CMK (cell line): ENCODE data around the gene RNF144B.
"Not testable (repeated sequence)": the region's sequence is repeated elsewhere in the genome, so short reads cannot be mapped to it uniquely, and the experiment has no call there.

ENCODE experiments used
- DNase-seq: peaks from one replicate; pipeline ENCODE4 v3.0.0-alpha.2; 2010; ENCODE audit warnings: low read depth

Gene RNF144B

DNA sequence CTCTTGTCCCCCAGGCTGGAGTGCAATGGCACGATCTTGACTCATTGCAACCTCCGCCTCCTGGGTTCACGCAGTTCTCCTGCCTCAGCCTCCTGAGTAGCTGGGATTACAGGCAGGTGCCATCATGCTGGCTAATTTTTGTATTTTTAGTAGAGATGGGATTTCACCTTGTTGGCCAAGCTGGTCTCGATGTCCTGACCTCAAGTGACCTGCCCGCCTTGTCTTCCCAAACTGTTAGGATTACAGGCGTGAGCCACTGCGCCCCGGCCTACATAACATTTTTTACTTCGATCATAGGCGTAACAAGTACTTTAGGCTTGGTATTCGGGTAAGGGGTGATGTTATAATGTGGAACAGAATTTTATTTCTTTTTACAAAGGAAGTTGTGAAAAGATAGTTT lies 22.5 kb downstream of the RNF144B start:
- DNase-seq: not testable (repeated sequence)

DNA sequence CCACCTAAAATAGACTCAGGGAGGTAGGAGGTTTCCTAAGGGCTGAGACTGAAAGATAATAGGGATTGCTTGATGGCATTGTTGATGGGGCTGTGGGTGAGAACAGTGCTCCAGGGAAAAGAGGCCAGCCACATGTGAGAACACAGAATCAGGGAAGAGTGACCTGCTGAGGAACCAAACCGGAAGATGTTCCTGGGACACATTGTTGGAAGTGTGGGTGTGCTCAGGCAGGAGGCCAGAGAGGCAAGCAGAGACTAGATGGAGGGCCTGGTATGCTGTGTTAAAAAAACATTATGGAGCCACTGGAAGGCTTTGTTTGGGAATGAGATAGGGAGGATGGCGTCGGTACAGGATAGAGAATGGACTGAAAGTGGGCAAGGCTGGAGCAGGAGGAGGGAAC lies 23.3 kb downstream of the RNF144B start:
- DNase-seq: no peak

DNA sequence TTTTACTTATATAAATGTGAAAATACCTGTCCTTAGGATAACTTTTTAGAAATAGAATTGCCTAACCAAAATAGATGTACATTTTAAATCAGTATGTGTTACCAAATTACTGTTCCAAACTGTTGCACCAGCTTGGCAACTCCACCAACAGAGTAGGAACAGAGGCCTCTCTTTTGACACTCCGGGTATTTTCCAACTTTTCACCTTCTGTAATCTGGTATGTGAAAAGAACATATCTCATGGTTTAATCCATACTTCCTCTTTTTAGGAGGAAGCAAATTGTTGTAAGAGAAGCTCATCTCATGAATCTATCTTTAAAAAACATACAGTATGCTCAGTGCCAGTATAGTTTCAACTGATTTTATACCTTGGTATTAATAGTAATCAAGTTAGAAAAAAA lies 24.9 kb downstream of the RNF144B start:
- DNase-seq: no peak

DNA sequence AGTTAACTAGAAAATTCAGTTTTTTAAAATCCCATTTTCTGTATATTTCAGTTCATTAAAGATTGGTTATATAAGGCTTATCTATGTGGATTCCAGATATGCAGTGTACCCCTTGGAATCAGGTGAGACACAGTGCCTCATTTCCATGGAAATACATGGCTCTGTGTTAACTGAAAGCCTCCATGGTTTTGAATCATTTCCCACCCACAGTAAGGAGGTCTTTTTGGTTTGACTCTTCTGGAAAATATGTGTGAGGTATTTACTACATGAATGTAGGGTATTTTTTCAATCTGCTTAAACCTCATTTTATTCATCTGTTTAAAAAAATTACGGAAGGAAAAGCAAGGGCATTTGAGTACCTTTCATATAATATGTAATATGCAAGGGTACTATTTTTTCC lies 25.5 kb downstream of the RNF144B start:
- DNase-seq: no peak

DNA sequence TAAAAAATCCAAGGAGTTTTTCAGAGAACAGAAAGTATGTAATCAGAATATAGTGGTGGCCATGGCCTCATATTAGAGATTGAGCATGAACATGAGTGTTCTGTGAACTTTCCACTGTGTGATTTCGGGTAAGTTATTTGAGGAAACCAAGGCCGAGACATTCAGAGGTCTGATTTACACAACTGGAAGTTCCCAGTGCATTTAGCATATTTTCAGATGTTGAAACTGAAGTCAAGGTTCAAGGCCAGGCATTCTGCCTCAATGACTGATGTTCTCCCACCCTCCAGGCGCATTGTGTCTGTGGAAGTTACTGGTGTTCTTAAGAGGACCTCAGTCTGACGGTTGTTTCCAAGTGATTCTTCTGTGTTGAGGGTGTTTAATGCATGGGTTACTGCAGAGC lies 26.2 kb downstream of the RNF144B start:
- no peak for DNase-seq

DNA sequence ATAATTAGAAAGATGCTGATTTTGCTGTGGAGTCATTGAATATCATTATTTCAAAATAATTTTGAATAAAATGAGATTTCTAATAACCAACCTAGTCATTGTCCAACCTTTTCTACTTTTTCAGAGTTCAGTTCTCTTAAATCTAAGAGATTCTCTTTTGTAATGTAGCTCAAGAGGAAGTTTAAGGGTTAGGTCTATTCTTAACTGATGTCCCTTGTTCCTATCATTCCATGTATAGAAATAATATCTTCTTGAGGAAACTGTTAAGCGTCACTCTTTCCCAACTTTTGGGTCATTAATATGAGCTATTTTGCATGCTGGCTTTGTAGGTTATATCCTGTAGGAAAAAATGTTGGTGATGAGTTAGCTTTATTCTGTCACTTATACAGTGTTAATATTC lies 27.0 kb downstream of the RNF144B start:
- no peak for DNase-seq

DNA sequence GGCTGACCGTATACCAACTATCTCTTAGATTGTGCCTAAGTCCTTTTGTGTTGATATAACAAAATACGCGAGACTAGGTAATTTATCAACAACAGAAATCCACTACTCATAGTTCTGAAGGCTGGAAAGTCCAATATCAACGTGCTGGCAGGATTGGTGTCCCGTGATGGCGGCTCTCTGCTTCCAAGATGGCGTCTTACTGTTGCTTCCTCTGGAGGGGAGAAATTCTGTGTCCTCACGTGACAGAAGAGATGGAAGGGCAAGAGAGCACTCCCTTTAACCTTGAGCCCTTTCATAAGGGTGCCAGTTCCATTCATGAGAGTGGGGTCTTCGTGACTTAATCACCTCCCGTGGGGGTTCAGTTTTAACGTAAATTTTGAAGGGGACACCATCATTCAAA lies 28.1 kb downstream of the RNF144B start:
- DNase-seq: no peak

DNA sequence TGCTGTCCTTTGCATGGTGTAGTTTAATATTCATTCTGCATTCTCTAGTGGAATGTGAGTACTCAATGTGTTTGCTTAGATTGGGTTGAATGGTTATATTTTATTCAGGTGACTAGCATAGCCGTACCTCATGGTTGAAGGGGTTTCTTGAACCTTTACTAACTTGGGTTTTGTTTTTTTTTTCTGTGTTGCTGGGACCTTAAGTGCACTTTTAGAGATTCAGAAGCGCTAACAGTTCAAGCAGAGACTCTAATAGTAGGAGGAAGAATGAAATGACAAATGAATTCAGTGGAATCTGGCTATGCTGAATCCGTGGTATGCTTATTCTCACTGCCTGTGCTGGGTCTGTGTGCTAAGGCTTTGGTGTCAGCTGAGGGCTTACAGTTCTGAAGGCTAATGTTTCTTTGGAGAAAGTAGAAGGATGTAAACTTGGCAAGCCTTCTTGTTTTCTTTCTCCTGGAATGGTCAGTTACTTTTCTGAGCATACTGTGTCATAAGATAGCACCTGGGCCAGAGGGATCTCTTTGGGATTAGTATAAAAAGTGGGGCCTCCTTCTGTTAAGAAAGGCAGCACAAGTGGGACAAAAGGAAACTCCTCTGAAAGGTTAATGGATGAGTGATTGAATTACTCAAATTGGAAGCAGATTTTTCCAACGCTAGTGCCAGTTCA lies 28.7 kb downstream of the RNF144B start:
- DNase-seq: no peak

DNA sequence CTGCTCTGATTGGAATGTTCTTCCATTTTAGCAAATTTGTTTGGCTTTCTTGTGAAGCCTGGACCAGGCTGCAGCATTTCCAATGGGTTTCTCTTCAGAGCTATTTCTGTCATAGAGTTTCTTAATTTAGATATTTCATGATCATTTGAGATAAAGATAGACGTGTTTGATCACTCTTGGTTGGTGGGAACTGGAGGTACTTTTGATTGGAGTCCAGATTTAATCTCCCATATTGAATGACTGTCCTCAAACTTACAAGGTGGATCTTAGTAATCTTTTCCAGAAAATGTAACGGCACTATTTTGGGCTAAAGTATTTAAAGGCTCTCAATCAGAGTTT lies 29.2 kb downstream of the RNF144B start:
- no peak for DNase-seq

DNA sequence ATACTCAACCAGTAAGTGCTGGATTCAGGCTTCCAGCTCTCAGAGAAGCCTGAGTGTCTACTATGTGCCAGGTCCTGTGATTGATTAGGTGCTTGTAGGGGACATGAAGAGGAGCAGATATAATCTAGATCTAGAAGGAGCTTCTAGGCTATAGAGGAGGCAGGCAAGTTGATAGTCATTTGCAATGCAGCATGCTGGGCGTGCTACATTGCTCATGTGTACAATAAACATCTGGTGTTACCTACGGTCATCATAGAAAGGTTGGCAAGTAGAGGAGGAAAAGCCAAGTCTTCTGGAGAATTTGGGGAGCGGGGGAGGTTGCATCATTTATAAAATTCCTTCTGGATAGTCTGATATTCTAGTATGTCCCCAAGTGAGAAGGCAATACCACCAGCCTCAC lies 33.2 kb downstream of the RNF144B start:
- DNase-seq: no peak

DNA sequence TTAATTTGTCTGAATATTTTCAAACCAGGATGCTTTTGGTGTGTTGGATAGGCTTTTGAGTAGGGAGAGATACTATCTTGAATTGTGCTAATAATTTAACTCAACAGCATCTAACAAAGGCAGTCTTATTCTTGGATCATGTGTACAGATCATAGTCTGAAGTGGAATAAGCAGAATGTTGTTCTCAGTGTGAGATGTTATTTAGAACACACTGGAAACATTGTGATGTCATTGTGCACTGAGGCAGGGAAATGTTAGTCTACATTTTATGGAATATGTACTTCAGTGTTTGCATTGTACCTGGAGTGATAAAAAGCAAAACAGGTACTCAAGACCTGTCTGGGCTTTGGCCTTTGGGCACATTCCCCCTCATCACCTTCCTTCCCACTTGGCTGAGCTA lies 35.0 kb downstream of the RNF144B start:
- DNase-seq: no peak

DNA sequence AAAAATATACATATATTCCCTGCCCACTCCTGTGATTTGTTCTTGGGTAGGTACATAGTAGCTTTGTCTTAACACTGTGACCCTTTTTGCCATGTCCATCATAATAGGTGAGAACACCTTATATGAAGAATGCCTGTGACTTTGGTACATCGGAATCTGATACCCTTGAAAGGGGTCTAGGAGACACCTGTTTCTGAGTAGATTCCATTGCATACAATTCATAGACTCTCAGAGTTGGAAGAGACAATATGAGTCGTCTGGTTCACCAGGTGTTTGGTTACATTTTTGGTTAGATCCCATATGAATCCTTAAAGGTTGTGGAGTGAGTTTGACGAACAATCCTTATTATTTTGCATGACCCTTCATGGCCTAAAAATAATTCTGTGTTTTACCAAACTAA lies 36.3 kb downstream of the RNF144B start:
- DNase-seq: no peak

DNA sequence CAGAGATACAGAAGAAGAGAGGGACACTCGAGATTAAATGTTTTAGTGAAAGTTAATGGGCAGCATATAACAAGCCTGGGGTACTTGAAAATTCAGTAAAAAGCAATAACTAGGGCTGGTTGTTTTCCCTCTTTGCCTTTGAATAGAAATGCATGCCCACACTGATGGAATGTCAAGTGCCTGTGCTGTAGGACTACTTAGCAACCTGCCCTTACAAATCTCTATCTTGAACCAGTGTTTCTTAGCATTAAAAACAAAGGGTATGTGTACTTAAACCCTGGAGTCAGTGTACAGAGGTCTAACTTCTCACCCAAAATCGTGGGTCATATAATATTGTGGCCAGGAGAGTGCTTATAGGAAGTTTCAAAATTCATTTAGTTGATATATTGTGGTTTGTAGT lies 37.1 kb downstream of the RNF144B start:
- no peak for DNase-seq

DNA sequence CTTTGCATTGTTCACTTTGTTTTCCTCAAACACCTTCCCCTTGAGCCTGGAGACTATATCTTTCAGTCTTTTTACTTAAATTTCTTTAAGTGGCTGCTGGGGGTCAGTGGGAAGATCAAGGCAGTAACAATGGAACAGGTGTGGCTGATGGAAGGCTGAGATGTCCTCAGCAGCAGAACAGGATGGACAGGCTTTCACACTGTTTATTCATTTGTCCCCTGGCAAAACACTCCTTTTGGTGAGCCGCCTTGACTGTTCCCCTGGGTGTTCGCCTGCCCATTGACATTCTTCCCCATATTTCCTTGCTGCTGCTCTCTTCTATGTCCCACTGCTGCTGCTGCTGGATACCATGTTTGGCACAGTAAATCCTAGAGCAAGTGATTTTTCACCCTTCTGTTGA lies 38.1 kb downstream of the RNF144B start:
- no peak for DNase-seq

DNA sequence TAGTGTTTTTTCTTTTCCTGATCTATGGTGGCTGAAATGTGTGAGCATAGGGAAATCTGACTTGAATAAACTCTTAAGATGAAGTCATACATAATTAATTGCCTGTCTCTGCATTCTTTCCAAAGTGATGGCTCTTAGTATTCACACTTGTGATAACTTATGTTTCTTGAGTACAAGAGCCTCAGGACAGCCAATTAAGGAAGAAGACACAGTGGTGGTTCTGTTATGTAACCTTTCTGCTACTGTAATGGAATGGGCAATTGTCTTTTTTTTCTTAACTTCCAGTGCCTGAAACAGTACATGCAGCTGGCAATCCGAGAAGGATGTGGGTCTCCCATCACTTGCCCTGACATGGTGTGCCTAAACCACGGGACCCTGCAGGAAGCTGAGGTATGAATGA lies 40.1 kb downstream of the RNF144B start:
- DNase-seq: no peak

DNA sequence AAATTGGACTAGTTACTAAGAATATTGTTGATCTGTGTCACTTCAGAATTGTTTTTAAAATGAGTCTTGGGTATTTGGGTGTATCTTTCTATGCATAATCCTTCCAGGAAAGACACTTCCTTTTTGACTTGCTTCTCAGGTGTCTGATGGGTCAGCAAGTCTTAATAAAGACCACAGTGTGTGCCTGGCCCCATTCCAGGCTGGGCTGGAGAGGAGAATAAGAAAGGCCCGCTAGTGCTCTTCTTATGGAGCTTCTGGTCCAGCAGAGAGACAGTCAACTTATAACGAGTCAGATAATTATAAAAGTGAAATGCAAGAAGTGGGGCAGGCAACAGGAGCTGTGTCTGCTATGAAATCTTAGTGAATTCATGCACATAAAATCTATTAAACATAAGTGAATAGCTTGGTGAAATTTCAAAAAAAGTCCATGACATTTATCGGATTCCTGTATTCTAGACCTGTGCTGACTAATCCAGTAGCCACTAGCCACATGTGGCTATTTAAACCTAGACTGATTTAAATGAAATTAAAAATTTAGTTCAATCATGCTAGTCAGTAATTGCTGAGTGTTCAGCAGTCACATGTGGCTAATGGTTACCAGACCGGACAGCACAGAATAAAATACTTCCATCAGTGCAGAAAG lies 42.6 kb downstream of the RNF144B start:
- DNase-seq: no peak

DNA sequence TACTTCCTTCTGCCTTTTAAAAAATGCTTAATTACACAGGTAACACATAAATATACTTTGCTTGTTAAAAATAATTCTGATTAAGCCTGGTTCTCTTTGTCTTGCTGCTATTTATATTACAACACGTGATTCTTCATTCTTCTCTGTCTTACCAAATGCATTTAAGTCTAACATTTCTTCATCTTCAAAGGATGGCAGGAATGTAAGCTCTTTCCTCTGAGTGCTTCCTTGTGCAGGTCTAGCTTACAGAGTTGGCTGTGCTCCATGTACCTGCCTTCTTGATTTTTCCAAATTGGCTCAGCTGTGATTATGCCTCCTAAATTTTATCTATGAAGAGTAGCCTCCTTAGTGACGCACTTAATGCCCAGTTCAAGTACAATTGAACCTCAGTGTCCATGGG lies 44.4 kb downstream of the RNF144B start:
- DNase-seq: no peak

DNA sequence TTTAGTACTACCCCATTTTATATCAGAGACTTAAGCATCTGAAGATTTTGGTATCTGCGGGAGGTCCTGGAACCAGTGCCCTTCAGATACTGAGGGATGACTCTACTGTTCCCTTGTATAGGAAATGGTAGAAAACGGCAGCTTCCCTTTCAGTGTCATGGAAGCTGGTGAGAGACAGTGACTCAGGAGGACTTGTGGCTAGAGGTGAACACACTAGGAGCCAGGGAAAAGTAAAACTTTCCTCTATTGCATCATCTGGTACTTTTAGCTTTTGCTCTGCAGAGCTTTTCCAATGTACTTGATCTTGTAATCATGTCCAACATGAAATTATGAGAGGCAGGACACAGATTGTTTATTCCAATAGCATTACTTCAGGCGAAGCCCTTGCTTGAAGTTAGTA lies 45.0 kb downstream of the RNF144B start:
- no peak for DNase-seq

DNA sequence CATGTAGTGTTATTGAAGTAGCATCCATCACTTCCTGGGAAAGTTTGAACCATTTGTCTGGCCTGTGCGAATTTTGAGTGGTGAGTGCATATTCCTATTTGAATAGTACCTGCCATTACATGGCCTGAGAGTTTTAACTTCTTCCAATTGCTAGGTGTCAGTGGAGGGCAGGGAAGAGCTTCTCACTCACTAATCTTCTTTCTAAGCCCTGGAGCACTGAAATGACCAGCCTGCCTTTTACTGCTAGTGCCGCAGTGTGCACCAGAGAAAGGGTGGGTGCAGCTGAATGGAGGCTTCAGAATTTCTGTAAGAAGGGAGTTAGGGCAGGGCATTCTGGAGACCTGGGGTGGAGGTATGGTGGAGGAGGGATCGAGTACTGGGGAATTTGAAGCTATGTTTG lies 45.5 kb downstream of the RNF144B start:
- DNase-seq: no peak

DNA sequence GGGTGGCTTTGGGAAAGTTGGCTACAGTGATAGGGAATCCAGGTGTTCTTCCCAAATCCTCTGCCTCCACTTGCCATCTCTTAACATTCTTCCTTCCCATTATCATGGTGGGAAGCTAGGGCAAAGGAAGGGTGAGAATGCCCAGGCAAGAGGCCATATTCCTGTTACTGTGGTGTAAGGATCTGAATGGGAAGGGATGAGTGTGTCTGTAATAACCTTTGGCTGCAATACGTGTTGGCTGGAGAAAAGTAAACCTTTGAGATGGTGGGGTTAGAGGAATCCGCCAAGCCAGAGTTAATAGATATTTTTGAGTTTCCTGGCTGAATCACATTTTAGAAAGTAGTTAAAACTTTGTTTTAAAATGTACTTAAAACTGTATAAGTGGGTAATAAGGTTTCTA lies 45.9 kb downstream of the RNF144B start:
- DNase-seq: no peak

DNA sequence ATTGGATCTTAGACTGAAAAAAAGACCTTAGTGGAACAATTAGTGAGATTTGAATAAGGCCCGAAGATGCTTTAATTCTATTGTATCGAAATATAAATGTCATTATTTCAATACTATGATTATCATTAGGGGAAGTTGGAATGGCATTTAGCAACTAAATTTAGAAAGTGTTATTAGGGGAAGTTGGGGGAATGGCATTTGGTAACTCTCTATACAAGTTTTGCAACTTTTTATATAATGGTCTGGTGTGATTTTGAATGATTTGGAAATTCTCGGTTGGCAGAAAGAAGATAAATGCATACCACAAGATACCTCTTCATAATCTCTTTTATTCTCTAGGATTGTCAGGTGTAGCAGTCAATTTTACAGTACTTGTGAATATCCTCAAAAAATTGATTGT lies 49.2 kb downstream of the RNF144B start:
- no peak for DNase-seq

DNA sequence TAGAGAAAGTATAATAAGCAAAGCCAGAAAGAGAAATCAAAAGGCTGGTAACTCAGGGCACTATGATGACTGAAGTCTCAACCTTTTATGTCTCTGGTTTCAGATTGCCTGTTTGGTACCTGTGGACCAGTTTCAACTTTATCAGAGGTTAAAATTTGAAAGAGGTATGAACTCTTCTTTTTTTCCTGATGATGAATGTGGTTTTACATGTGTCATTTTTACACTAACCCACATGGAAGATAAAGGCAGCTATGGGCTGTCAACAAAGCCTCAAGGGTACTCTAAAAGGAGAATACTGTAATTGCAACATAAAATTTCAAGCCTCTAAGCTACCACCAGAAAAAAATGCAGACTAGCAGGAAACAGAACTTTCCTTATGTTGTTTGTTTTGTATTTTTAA lies 52.4 kb downstream of the RNF144B start:
- no peak for DNase-seq

DNA sequence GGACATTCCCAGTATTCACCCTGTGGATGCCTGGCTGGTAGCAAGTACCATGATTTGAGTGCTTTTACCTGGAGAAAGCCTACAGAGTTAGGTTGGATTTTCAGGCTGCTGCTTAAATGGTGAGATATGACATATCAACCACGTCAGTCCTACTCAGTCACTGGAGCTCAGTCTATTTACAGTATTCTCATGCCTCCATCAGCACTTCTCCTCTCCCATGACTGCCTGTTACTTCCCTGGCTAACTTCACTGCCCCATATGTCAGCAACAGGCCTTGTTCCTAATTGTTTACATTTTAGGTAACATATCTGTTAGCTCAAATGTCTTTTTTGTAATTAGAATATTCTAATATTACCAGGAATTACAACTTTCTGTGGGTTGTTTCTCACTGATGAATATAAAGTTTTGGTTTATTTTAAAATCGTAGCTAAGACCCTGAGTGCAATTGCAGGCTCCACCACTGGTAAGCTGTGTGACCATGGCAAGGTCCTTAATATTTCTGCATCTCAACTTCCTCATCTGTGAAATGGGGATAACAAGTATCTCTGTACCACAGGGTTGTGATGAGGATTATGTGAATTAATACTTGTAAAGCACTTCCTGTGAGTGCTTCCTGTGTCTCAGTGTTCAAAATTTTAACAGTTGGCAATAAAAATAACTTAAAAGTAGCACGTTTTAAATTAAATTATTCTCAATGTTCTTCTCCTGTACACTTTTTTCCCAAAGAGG lies 54.3 kb downstream of the RNF144B start:
- no peak for DNase-seq

DNA sequence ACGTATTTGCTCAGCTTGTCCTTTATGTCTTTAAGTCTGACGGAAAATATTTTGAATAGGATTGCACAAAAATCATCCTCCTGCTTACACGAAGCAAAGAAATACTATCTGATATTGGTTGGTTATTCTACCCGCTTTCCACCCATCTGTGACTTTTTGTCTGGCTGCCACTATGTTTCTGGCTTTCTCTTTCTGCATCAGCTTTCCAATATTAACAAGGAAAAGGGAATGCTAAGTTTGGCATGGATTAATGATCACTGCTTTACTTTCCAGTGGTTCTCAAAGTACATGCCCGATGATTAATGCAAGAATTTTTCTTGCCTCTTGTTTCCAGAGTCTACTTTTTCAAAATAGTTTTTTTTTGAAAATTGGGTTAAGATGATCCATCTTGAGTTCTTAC lies 57.0 kb downstream of the RNF144B start:
- no peak for DNase-seq
